ENCODE results near the gene EMX1.
A peak's percentile ranks its signal among the peaks of the same experiment; 100 is the strongest.

The EMX1 gene

GRCh38 chr2:72961853-72962468 is 44.6 kb downstream of the EMX1 start:
- H3K4me3 ChIP-seq (replicated peaks; ENCODE audit: insufficient read depth, low read length), result no peak overlapping the region
- peak overlapping the region; percentile 8; the same call in 1 of the 2 replicates for H3K27ac ChIP-seq (replicated peaks)
- DNase-seq (ENCODE audit: low read depth in 1 of 2, low spot score in 1 of 2), result peak; percentile 63 to 82
- no peaks in the 10 kb centered on the region for H3K27me3 ChIP-seq (ENCODE audit: insufficient read depth, poor library complexity, severe bottlenecking)
- no peak for TF ChIP-seq GABPA (IDR thresholded peaks at IDR 0.05; ENCODE audit: low read depth)
- TF ChIP-seq POLR2AphosphoS5 (IDR thresholded peaks at IDR 0.05; ENCODE audit: low read depth), result peak; percentile 91
- TF ChIP-seq, protein P1, sequence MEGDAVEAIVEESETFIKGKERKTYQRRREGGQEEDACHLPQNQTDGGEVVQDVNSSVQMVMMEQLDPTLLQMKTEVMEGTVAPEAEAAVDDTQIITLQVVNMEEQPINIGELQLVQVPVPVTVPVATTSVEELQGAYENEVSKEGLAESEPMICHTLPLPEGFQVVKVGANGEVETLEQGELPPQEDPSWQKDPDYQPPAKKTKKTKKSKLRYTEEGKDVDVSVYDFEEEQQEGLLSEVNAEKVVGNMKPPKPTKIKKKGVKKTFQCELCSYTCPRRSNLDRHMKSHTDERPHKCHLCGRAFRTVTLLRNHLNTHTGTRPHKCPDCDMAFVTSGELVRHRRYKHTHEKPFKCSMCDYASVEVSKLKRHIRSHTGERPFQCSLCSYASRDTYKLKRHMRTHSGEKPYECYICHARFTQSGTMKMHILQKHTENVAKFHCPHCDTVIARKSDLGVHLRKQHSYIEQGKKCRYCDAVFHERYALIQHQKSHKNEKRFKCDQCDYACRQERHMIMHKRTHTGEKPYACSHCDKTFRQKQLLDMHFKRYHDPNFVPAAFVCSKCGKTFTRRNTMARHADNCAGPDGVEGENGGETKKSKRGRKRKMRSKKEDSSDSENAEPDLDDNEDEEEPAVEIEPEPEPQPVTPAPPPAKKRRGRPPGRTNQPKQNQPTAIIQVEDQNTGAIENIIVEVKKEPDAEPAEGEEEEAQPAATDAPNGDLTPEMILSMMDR (IDR thresholded peaks at IDR 0.05; ENCODE audit: insufficient read depth, low read length), result no peak
- peak; percentile 32; the same call in 1 of the 2 replicates for TF ChIP-seq SPI1 (IDR thresholded peaks at IDR 0.05; ENCODE audit: borderline replicate concordance, low read depth)
- TF ChIP-seq, protein P2, sequence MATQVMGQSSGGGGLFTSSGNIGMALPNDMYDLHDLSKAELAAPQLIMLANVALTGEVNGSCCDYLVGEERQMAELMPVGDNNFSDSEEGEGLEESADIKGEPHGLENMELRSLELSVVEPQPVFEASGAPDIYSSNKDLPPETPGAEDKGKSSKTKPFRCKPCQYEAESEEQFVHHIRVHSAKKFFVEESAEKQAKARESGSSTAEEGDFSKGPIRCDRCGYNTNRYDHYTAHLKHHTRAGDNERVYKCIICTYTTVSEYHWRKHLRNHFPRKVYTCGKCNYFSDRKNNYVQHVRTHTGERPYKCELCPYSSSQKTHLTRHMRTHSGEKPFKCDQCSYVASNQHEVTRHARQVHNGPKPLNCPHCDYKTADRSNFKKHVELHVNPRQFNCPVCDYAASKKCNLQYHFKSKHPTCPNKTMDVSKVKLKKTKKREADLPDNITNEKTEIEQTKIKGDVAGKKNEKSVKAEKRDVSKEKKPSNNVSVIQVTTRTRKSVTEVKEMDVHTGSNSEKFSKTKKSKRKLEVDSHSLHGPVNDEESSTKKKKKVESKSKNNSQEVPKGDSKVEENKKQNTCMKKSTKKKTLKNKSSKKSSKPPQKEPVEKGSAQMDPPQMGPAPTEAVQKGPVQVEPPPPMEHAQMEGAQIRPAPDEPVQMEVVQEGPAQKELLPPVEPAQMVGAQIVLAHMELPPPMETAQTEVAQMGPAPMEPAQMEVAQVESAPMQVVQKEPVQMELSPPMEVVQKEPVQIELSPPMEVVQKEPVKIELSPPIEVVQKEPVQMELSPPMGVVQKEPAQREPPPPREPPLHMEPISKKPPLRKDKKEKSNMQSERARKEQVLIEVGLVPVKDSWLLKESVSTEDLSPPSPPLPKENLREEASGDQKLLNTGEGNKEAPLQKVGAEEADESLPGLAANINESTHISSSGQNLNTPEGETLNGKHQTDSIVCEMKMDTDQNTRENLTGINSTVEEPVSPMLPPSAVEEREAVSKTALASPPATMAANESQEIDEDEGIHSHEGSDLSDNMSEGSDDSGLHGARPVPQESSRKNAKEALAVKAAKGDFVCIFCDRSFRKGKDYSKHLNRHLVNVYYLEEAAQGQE (IDR thresholded peaks at IDR 0.05; ENCODE audit: insufficient replicate concordance, low read depth), result no peak

- Histone ChIP-seq H3K27me3 (ENCODE audit: insufficient read depth, poor library complexity, severe bottlenecking) (no peaks in the 10 kb centered on the region), H3K4me3 (replicated peaks; ENCODE audit: insufficient read depth, low read length) (no peak overlapping the region), H3K27ac (replicated peaks) (no peak overlapping the region)
- DNase-seq (ENCODE audit: low read depth in 1 of 2, low spot score in 1 of 2), result no peak
- TF ChIP-seq, protein P2 (IDR thresholded peaks at IDR 0.05; ENCODE audit: insufficient replicate concordance, low read depth), result no peak
- TF ChIP-seq, protein P1 (IDR thresholded peaks at IDR 0.05; ENCODE audit: insufficient read depth, low read length), result no peak
- TF ChIP-seq POLR2AphosphoS5 (IDR thresholded peaks at IDR 0.05; ENCODE audit: low read depth) (no peak), SPI1 (IDR thresholded peaks at IDR 0.05; ENCODE audit: borderline replicate concordance, low read depth) (no peak), GABPA (IDR thresholded peaks at IDR 0.05; ENCODE audit: low read depth) (no peak)
Measured at GRCh38 chr2:72962911-72963310, 45.6 kb downstream of the EMX1 start.

DNA sequence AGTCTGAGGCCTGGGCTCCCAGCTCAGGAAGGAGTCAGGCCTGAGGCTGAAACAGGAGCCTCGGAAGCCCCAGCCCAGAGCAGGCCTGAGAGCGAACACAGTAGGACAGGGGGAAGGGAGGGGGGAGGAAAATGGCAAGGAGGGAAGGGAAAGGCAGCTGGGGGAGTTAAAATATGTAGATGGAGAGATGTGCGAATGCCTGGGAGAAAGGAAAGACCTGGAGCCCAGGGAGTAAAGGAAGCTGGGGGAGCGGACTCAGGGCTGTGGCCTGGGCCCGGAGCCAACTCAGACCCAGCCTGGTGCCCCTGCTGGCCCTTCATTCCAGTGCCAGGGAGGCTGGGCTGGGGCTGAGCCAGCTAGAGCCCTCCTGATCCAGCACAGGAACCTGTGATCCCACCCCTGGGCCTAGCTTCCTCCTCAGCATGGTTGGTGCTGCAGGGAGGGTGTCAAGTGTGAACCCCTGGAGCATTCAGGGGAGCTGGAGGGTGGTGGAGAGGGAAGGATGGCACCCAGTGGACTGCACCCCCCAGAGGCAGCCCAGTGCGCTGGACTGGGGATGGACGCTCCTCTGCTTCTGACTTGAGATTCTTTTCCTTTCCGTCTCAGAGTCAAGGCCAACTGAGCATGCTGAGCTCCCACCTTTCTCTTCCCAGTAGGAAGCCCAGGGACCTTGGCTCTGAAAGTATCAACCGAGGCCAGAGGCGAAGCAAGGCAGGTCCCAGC is 46.3 kb downstream of the EMX1 start:
- H3K27me3 ChIP-seq (ENCODE audit: insufficient read depth, poor library complexity, severe bottlenecking), result no peaks in the 10 kb centered on the region
- no peak for TF ChIP-seq GABPA (IDR thresholded peaks at IDR 0.05; ENCODE audit: low read depth)
- TF ChIP-seq, protein P1 (IDR thresholded peaks at IDR 0.05; ENCODE audit: insufficient read depth, low read length), result no peak
- TF ChIP-seq SPI1 (IDR thresholded peaks at IDR 0.05; ENCODE audit: borderline replicate concordance, low read depth), result no peak
- TF ChIP-seq POLR2AphosphoS5 (IDR thresholded peaks at IDR 0.05; ENCODE audit: low read depth), result no peak
- TF ChIP-seq, protein P2 (IDR thresholded peaks at IDR 0.05; ENCODE audit: insufficient replicate concordance, low read depth), result no peak
- no peak overlapping the region for H3K27ac ChIP-seq (replicated peaks)
- DNase-seq (ENCODE audit: low read depth in 1 of 2, low spot score in 1 of 2), result no peak
- H3K4me3 ChIP-seq (replicated peaks; ENCODE audit: insufficient read depth, low read length), result no peak overlapping the region
